GM06990 (cell line): ENCODE results near the gene KRTAP4-5.
"Not testable (repeated sequence)": the region's sequence is repeated elsewhere in the genome, so short reads cannot be mapped to it uniquely, and the experiment has no call there.

ENCODE experiments used
- DNase-seq: peaks from one replicate; pipeline ENCODE4 v3.0.0-alpha.2; 2011; ENCODE audit not compliant: insufficient read length; ENCODE audit errors: extremely low read depth
- H3K27me3 ChIP-seq: replicated peaks from 2 replicates; pipeline ENCODE4 v1.6.0; 2011; ENCODE audit warnings: low read length; ENCODE audit not compliant: control insufficient read depth, insufficient read depth
- H3K36me3 ChIP-seq: 2 replicates; pipeline ENCODE4 v1.5.1; 2011; ENCODE audit warnings: low read length; ENCODE audit not compliant: control insufficient read depth, insufficient read depth
- H3K4me3 ChIP-seq: replicated peaks from 2 replicates; pipeline ENCODE4 v1.5.1; 2011; ENCODE audit warnings: low read depth, mild to moderate bottlenecking, control low read depth, low read length
- CTCF ChIP-seq: IDR thresholded peaks from 2 replicates; pipeline ENCODE4 v1.5.1; 2011; ENCODE audit warnings: low read length, control low read depth, mild to moderate bottlenecking, inconsistent platforms; ENCODE audit not compliant: insufficient read depth, poor library complexity, severe bottlenecking

The KRTAP4-5 gene

GRCh38 chr17:41103896-41104295 lies 45.7 kb downstream of the KRTAP4-5 start:
- no peak for DNase-seq
- TF ChIP-seq CTCF = no peak
- Histone ChIP-seq H3K27me3 (no peaks in the 10 kb centered on the region; the same call in 1 of the 2 replicates), H3K36me3 (no peaks in the 10 kb centered on the region), H3K4me3 (no peak overlapping the region)

GRCh38 chr17:41101586-41102259 lies 47.9 kb downstream of the KRTAP4-5 start, which contains the start of gene KRTAP4-16:
Gene KRTAP4-16, minus strand, starts transcription at chr17:41102209. Its CDS starts 0 bp downstream, at chr17:41102209.
- no peak for DNase-seq
- Histone ChIP-seq H3K4me3 (no peak within 1 kb of the TSS), H3K36me3 (no peaks in the 10 kb centered on the region), H3K27me3 (no peaks in the 10 kb centered on the region)
- no peak for TF ChIP-seq CTCF

- not testable (repeated sequence) for H3K27me3 ChIP-seq, H3K4me3 ChIP-seq, DNase-seq, H3K36me3 ChIP-seq
Measured at GRCh38 chr17:41099682-41100480, 49.7 kb downstream of the KRTAP4-5 start.
